Activated CD8-positive, alpha-beta T cell treated with anti-CD3 and anti-CD28 coated beads for 36 hours (primary cell): ENCODE results near the gene TNFRSF6B. TPM values are rescaled to one million over a fixed set of nuclear protein-coding genes. Genes with fewer than 3 reads are reported as not detected.

Experiments used
- ATAC-seq: fragments of 200-7000 bp; cut with Tn5 transposase; one replicate; pipeline ENCODE4 v1.10.0; 2021; ENCODE audit warnings: mild to moderate bottlenecking, moderate library complexity
- CTCF ChIA-PET: fragments of 350-600 bp; sonication (Branson Sonifier 250); formaldehyde crosslinking; loops from one replicate; lab custom pipeline; 2021; ENCODE audit warnings: antibody characterized with exemption; lab: Charles Lee
- POLR2A ChIA-PET: fragments of 350-600 bp; sonication (Branson Sonifier 250); formaldehyde crosslinking; loops from one replicate; lab custom pipeline; 2021; ENCODE audit warnings: antibody characterized with exemption; lab: Charles Lee
- DNase-seq: peaks from one replicate; pipeline ENCODE4 v3.0.0-alpha.2; 2020
- H3K27ac Mint-ChIP-seq: one replicate; pipeline ENCODE4 v1.8.0; 2021; ENCODE audit warnings: mild to moderate bottlenecking, mixed read lengths
- H3K27me3 Mint-ChIP-seq: one replicate; pipeline ENCODE4 v1.8.0; 2021; ENCODE audit warnings: mixed read lengths
- H3K36me3 Mint-ChIP-seq: one replicate; pipeline ENCODE4 v1.8.0; 2021; ENCODE audit warnings: low read depth, mixed read lengths
- H3K4me1 Mint-ChIP-seq: one replicate; pipeline ENCODE4 v1.8.0; 2021; ENCODE audit warnings: low read depth, mixed read lengths
- H3K4me3 Mint-ChIP-seq: one replicate; pipeline ENCODE4 v1.8.0; 2021; ENCODE audit warnings: mild to moderate bottlenecking, moderate library complexity, mixed read lengths
- H3K9me3 Mint-ChIP-seq: one replicate; pipeline ENCODE4 v1.8.0; 2021; ENCODE audit warnings: mixed read lengths
- CTCF ChIP-seq: fragments of 200-600 bp; IDR thresholded peaks from one replicate; pipeline ENCODE4 v1.8.0; 2022; ENCODE audit warnings: antibody characterized with exemption, mild to moderate bottlenecking
- intact Hi-C: fragments of 100-400 bp; cut with micrococcal nuclease; formaldehyde crosslinking; loops from one replicate; pipeline ENCODE4 v1.10.0; 2022
- total RNA-seq, 2 experiments: library from RNA; stranded (reverse); gene quantifications; one replicate each; pipeline ENCODE4 v1.2.3, GENCODE V29; 2021

The TNFRSF6B gene
- total RNA-seq, 2 experiments from 2014 or later, result not detected

GRCh38 chr20:63652192-63652980 is 44.1 kb upstream of the TNFRSF6B start:
- ChIA-PET CTCF (interaction anchor here (1.2 to 1.9 kb wide), 2 partner anchors 10 to 328 kb away, joined by 3 to 12 read pairs; no protein-coding TSS in a partner anchor), POLR2A (interaction anchor here (0.8 to 1.8 kb wide), 3 partner anchors 10 to 25 kb away, joined by 3 to 9 read pairs (median 4); partner anchors contain the start of gene GMEB2)
- peak overlapping the region; percentile 68 for H3K4me3 Mint-ChIP-seq
- ATAC-seq (peak; percentile 34), DNase-seq (peak; percentile 51)
- H3K36me3 Mint-ChIP-seq, result no peaks in the 10 kb centered on the region
- peaks cover 20% of the 10 kb centered on the region for H3K4me1 Mint-ChIP-seq
- H3K27me3 Mint-ChIP-seq, result no peaks in the 10 kb centered on the region
- no peak overlapping the region for H3K27ac Mint-ChIP-seq
- intact Hi-C loops, result no loop called here
- H3K9me3 Mint-ChIP-seq, result no peaks in the 10 kb centered on the region
- TF ChIP-seq CTCF, result no peak

GRCh38 chr20:63653041-63653973 is 43.1 kb upstream of the TNFRSF6B start, which contains the start of gene STMN3:
Gene STMN3 (minus strand): TSS chr20:63653424. CDS start chr20:63653345, 79 bp downstream.
- CTCF ChIA-PET, result interaction anchor here (2.2 kb wide), 1 partner anchor 12 kb away, joined by 13 read pairs; no protein-coding TSS in a partner anchor
- POLR2A ChIA-PET, result interaction anchor here (1.5 to 1.8 kb wide), 2 partner anchors 11 to 26 kb away, joined by 4 to 9 read pairs; partner anchors contain the start of gene GMEB2
- DNase-seq, result peak; percentile 85
- peak within 1 kb of the TSS; percentile 80 for H3K4me3 Mint-ChIP-seq
- H3K27me3 Mint-ChIP-seq, result no peaks in the 10 kb centered on the region
- ATAC-seq, result peak; percentile 55
- H3K9me3 Mint-ChIP-seq, result no peaks in the 10 kb centered on the region
- H3K27ac Mint-ChIP-seq, result peak within 1 kb of the TSS; percentile 87
- H3K4me1 Mint-ChIP-seq, result peaks cover 20% of the 10 kb centered on the region
- intact Hi-C loops, result no loop called here
- no peaks in the 10 kb centered on the region for H3K36me3 Mint-ChIP-seq
- peak; percentile 10 for TF ChIP-seq CTCF

- POLR2A ChIA-PET, result interaction anchor here (1.5 to 1.8 kb wide), 2 partner anchors 12 to 27 kb away, joined by 4 to 9 read pairs; partner anchors contain the start of gene GMEB2
- peak; percentile 5 for ATAC-seq
- no peak for TF ChIP-seq CTCF
Observed at GRCh38 chr20:63653974-63654668, 42.3 kb upstream of the TNFRSF6B start.

GRCh38 chr20:63655249-63655648 is 41.2 kb upstream of the TNFRSF6B start:
- Mint-ChIP-seq H3K27ac (no peak overlapping the region), H3K4me1 (peaks cover 28% of the 10 kb centered on the region)
- POLR2A ChIA-PET, result interaction anchor here (2.2 kb wide), 1 partner anchor 28 kb away, joined by 6 read pairs; the partner anchor contains the start of gene GMEB2

More at GRCh38 chr20:63653974-63654668, 42.3 kb upstream of the TNFRSF6B start:
- CTCF ChIA-PET, result interaction anchor here (2.2 kb wide), 1 partner anchor 12 kb away, joined by 13 read pairs; no protein-coding TSS in a partner anchor
- DNase-seq, result no peak
- Mint-ChIP-seq H3K27me3 (no peaks in the 10 kb centered on the region), H3K27ac (peak overlapping the region; percentile 87), H3K4me3 (peak overlapping the region; percentile 80), H3K4me1 (peaks cover 21% of the 10 kb centered on the region), H3K9me3 (no peaks in the 10 kb centered on the region), H3K36me3 (peaks cover 5% of the 10 kb centered on the region)
- intact Hi-C loops, result no loop called here

More at GRCh38 chr20:63655249-63655648, 41.2 kb upstream of the TNFRSF6B start:
- H3K36me3 Mint-ChIP-seq, result peaks cover 10% of the 10 kb centered on the region
- CTCF ChIA-PET, result interaction anchor here (2.2 kb wide), 1 partner anchor 14 kb away, joined by 13 read pairs; no protein-coding TSS in a partner anchor
- ATAC-seq, result no peak
- TF ChIP-seq CTCF, result no peak
- H3K9me3 Mint-ChIP-seq, result no peaks in the 10 kb centered on the region
- H3K4me3 Mint-ChIP-seq, result no peak overlapping the region
- intact Hi-C loops, result no loop called here
- H3K27me3 Mint-ChIP-seq, result no peaks in the 10 kb centered on the region
- no peak for DNase-seq
